Esophagus mucosa (tissue), 1 donor: ENCODE measurements around the gene IZUMO1R. TPM values are rescaled to one million over a fixed set of nuclear protein-coding genes. Genes with fewer than 3 reads are reported as not detected.
"Not testable (repeated sequence)": the region's sequence is repeated elsewhere in the genome, so short reads cannot be mapped to it uniquely, and the experiment has no call there.

Source experiments
- ATAC-seq: fragments of 200-7000 bp; cut with Tn5 transposase; one replicate; pipeline ENCODE4 v1.9.1; 2020
- total RNA-seq: library from RNA; stranded (reverse); gene quantifications from one replicate; pipeline ENCODE4 v1.2.4, GENCODE V29; 2023
- donor health status: DM: yes; HTN: yes; CAD: no.

The IZUMO1R gene
- total RNA-seq = not detected

- no peak for ATAC-seq
These were observed at the start of gene IZUMO1R for GRCh38 chr11:94303966-94304958. TSS of gene IZUMO1R (plus strand) at chr11:94304580. CDS start at chr11:94305637, 1,057 bp downstream.

- ATAC-seq = no peak
These were observed 32.5 kb upstream of the IZUMO1R start for GRCh38 chr11:94271885-94272372.

DNA sequence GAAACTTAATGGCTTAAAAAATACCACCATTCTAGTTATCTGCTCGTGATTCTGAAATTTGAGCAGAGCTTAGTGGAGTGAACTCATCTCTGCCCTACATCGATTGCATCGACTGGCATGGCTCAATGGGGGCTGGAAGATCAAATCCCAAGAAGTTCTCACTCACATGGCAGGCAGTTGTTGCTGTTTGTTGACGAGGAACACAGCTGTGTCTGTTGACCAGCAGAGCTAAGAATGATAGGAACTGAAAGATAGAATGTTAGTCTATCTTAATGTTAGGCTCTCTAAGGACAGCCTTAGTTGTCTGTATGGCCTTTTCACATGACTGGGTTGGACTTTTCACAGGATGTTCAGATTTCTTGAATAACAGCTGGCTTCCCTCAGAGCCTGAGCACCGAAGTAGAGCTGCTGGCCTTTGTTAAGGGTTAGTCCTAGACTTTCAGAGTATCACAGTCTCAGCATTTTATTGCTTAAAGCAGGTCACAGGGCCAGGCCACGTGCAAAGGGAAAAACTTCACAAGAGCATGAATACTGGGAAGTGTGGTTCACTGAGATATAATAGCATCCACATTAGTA is 31.6 kb upstream of the IZUMO1R start:
- no peak for ATAC-seq

- ATAC-seq = no peak
These were observed 28.4 kb upstream of the IZUMO1R start for GRCh38 chr11:94275961-94276360.

GRCh38 chr11:94276943-94277342 is 27.4 kb upstream of the IZUMO1R start:
- no peak for ATAC-seq

DNA sequence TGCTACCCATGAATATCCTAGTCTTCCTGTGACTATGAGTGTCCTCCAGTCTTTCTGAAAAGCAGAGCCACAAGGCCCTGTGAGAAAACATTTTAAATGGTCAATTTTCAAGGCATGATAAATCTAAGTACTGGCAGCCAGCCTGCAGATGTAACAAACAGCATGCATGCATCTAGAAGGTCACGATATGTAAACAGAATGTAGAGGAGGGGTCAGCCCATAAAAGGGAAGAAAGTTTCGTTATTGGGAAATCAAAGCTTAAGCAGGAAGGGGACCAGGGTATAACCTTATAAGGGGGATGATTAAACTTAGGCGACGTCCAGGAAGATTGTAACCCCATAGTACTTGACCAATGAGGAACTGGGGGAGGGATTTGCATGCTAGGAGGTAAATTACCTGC is 26.2 kb upstream of the IZUMO1R start:
- ATAC-seq = not testable (repeated sequence)

GRCh38 chr11:94279996-94280395 is 24.4 kb upstream of the IZUMO1R start:
- no peak for ATAC-seq

DNA sequence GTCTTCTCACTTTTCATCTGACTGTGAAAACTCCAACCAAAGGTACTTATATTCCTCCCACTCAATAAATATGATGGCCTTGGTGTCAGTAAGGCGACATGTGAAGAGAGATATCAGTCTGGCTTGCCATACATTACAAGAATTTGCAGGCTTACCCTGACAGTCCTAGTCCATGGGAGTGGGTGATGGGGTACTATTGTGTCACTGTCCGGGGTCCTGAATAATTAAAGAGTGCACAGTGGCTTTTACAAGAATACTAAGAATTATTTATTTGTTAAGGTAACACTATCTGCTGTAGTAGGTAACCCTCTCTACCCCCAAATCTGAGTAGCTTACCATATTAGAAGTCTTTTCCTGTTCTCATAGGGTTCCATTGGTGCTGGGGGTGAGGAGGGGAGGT is 23.1 kb upstream of the IZUMO1R start:
- ATAC-seq = no peak

DNA sequence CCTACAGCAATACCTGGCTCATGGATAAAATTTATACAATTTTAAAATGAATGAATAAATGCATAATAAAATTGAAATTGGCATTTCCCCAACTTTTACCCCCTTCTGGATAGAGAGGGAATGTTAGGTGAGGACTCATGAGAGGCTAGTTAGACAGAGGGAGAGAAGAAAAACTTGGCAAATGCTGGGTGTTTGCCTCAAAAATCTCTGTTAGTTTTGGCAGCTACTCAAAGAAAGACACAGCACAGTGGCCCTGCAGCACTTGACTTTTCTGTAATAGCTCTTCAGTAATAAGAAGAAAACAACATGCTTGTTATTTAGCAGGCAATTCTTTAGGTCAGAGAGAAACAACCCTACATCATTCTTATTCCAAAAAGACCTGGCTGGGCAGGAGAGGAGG is 20.7 kb upstream of the IZUMO1R start:
- ATAC-seq = no peak

DNA sequence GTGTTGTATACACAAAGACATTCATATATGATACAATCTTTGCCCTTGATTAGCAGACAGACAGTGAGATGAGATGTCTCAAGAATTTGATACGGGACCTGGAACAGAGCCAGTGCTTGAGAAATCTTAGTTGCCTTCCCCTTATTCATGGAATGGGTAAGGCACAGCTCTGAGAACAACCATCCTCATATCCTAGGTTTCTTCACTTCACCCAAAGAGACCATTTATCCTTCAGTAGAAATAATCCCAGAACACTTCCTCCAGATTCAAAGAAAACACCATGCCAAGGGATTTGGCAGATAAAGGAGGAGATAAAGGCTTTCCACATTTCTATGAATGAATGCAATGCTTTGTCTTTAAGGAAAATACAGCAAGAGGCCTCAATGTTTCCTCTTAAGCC is 8.8 kb upstream of the IZUMO1R start:
- ATAC-seq = no peak

DNA sequence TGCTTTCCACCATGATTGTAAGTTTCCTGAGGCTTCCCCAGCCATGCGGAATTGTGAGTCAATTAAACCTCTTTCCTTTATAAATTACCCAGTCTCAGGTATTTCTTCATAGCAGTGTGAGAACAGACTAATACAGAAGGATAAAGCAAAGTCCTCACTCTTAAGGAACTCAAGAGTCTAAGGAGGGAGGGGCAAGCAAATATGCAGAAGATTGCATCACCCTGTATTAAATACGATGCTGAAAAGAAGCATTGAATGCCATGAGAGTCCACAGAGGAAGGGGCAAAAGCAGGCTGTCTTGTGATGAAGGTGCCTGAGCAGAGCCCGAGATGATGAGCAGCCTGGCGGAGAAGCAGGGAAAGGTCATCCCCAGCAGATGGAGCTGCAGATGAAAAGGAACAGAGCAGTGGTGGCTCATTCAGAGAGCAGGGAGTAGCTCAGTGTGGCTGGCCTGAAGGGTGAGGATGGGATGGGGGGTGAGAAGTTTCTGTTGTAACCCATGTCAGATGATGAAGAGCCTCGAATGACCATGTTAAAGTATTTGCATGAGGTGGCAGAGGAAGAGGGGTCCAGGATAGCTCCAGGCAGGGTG is 6.3 kb upstream of the IZUMO1R start:
- ATAC-seq = peak; percentile 32

GRCh38 chr11:94302776-94303175 is 1.6 kb upstream of the IZUMO1R start:
- no peak for ATAC-seq

- peak; percentile 55 for ATAC-seq
These were observed 766 bp downstream of the IZUMO1R start for GRCh38 chr11:94305146-94305545.

DNA sequence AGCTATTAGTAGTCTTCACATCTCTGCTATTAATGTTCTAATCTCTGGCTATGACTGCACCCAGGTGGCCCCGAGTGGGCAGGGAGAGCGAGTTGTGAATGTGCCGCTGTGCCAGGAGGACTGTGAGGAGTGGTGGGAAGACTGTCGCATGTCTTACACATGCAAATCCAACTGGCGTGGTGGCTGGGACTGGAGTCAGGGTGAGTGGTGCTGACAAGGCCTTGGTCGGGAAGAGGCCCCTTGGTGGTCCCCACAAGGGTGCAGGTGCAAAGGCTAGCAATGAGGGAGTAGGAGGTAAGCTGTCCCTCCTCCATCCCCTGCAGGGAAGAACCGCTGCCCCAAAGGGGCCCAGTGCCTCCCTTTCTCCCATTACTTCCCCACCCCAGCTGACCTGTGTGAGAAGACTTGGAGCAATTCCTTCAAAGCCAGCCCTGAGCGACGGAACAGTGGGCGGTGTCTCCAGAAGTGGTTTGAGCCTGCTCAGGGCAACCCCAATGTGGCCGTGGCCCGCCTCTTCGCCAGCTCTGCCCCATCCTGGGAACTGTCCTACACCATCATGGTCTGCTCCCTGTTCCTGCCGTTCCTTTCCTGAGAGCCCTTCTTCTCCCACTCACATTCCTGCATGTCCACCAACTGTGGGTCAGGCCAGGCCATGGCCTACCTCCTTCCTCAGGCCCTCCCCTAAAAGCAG is 2.9 kb downstream of the IZUMO1R start:
- ATAC-seq = no peak

- ATAC-seq = no peak
These were observed 3.6 kb downstream of the IZUMO1R start for GRCh38 chr11:94308024-94308423.

GRCh38 chr11:94309757-94310156 is 5.4 kb downstream of the IZUMO1R start:
- no peak for ATAC-seq

GRCh38 chr11:94310191-94310875 is 6.0 kb downstream of the IZUMO1R start:
- ATAC-seq = no peak

DNA sequence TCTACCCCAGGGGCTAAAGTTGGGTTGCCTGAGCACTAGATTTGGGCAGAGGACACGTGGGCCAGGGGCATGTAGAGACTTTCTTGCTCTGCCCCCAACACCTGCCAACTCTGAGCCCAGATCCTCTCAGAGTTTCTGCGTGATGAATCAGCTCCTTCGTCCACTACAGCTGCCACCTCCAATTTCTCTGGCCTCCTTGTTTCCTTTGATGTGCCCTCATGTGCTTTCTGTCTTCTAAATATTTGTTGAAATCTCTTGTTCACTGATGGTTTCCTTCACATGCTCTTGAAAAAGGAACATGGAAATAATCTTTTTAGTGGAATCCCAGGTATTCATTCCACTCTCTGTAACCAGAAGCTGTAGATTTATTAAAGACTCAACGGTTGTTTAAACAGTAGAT is 8.0 kb downstream of the IZUMO1R start:
- ATAC-seq = no peak

- ATAC-seq = no peak
These were observed 9.7 kb downstream of the IZUMO1R start for GRCh38 chr11:94314064-94314463.

DNA sequence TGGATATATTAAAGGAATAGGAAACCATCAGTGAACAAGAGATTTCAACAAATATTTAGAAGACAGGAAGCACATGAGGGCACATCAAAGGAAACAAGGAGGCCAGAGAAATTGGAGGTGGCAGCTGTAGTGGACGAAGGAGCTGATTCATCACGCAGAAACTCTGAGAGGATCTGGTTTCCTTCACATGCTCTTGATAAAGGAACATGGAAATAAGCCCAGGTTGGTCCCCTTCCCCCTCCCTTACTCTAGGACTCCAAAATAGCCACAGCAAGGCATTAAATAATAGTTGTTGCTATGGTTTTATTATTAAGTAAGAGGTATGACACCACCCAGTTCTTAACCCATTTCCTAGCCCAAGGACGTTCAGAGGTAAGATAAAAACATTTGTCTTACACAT is 11.3 kb downstream of the IZUMO1R start:
- no peak for ATAC-seq

- no peak for ATAC-seq
These were observed 18.1 kb downstream of the IZUMO1R start for GRCh38 chr11:94322501-94322900.

DNA sequence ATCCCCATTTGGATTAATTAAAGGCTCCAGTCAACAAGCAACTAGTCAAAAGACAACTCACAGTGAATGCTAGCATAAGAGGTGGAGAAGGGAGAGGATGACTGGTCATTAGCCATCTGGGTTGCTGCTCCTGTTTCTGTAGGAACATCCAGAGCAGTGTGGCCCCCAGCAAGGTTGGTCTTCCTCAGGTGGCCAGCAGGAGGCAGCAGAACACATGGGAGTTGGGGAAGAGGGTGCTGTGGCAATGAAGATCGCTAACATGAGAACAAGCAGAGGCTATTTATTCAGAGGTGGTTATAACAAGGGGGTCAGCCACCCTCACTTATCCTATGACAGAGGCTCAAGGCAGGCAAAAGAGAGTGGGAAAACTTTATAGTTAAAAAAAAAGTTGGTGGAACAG is 21.3 kb downstream of the IZUMO1R start:
- ATAC-seq = peak; percentile 61
